IMR-90 (cell line): ENCODE results near the gene MAJIN. TPM values are rescaled to one million over a fixed set of nuclear protein-coding genes. Genes with fewer than 3 reads are reported as not detected.

ENCODE experiments used
- ATAC-seq: fragments of 200-7000 bp; cut with Tn5 transposase; 2 replicates; pipeline ENCODE4 v1.9.1; 2020; ENCODE audit warnings: low read depth, mild to moderate bottlenecking, moderate library complexity
- BruUV-seq: library from RNA; stranded (reverse); fragments of 400-500 nt; replicated peaks from 2 replicates; lab custom pipeline; 2021; lab: Mats Ljungman, UMichigan
- CTCF ChIA-PET: fragments of 300-600 bp; formaldehyde crosslinking; extraction: SDS; loops from one replicate; lab custom pipeline; 2021; ENCODE audit warnings: antibody characterized with exemption; lab: Yijun Ruan, JAX
- POLR2A ChIA-PET: fragments of 300-600 bp; sonication (Branson Sonifier 250); formaldehyde crosslinking; loops from one replicate; lab custom pipeline; 2022; ENCODE audit warnings: antibody characterized with exemption; ENCODE audit not compliant: unreplicated experiment; lab: Charles Lee
- DNase-seq: peaks from one replicate; pipeline ENCODE4 v3.0.0; 2013
- H2AFZ ChIP-seq: replicated peaks from 2 replicates; pipeline ENCODE3; 2013; ENCODE audit warnings: low read length, mild to moderate bottlenecking; ENCODE audit not compliant: poor library complexity
- H2AK5ac ChIP-seq: 2 replicates; pipeline ENCODE4 v1.6.1; 2013; ENCODE audit warnings: low read depth, low read length, inconsistent platforms
- H2AK9ac ChIP-seq: replicated peaks from 2 replicates; pipeline ENCODE3; 2013; ENCODE audit warnings: mild to moderate bottlenecking, low read depth, low read length, moderate library complexity; ENCODE audit not compliant: poor library complexity
- H2BK120ac ChIP-seq: 2 replicates; pipeline ENCODE4 v1.6.1; 2013; ENCODE audit warnings: low read depth, low read length, inconsistent platforms
- H2BK15ac ChIP-seq: 3 replicates; pipeline ENCODE4 v1.6.1; 2013; ENCODE audit warnings: low read depth, low read length, inconsistent platforms
- H2BK20ac ChIP-seq: 2 replicates; pipeline ENCODE4 v1.6.1; 2013; ENCODE audit warnings: low read depth, mild to moderate bottlenecking, inconsistent platforms, low read length, moderate library complexity
- H2BK5ac ChIP-seq: 2 replicates; pipeline ENCODE4 v1.6.1; 2013; ENCODE audit warnings: mild to moderate bottlenecking, low read depth, low read length, inconsistent platforms; ENCODE audit not compliant: poor library complexity, severe bottlenecking
- H3K14ac ChIP-seq: replicated peaks from 2 replicates; pipeline ENCODE4 v1.6.1; 2013; ENCODE audit warnings: low read depth, low read length, inconsistent platforms
- H3K18ac ChIP-seq: 2 replicates; pipeline ENCODE4 v1.6.1; 2013; ENCODE audit warnings: low read depth, low read length, control low read depth
- H3K23ac ChIP-seq: 2 replicates; pipeline ENCODE4 v1.6.1; 2013; ENCODE audit warnings: low read depth, low read length, inconsistent platforms
- H3K27ac ChIP-seq: 2 replicates; pipeline ENCODE4 v1.5.1; 2013; ENCODE audit warnings: mild to moderate bottlenecking, control low read depth, low read length; ENCODE audit not compliant: insufficient read depth
- H3K27me3 ChIP-seq: 2 replicates; pipeline ENCODE4 v1.6.1; 2013; ENCODE audit warnings: low read length; ENCODE audit not compliant: control insufficient read depth, insufficient read depth
- H3K36me3 ChIP-seq: 2 replicates; pipeline ENCODE4 v1.6.1; 2013; ENCODE audit warnings: low read length, mixed read lengths; ENCODE audit not compliant: control insufficient read depth, insufficient read depth
- H3K4ac ChIP-seq: 2 replicates; pipeline ENCODE4 v1.6.1; 2013; ENCODE audit warnings: low read depth, low read length, inconsistent platforms
- H3K4me1 ChIP-seq: 2 replicates; pipeline ENCODE4 v1.6.1; 2013; ENCODE audit warnings: low read length, mixed read lengths; ENCODE audit not compliant: control insufficient read depth, insufficient read depth
- H3K4me2 ChIP-seq: 2 replicates; pipeline ENCODE4 v1.6.1; 2013; ENCODE audit warnings: low read depth, mild to moderate bottlenecking, control low read depth, low read length, moderate library complexity
- H3K4me3 ChIP-seq: 2 replicates; pipeline ENCODE4 v1.5.1; 2013; ENCODE audit warnings: low read depth, mild to moderate bottlenecking, control low read depth, low read length, moderate library complexity; ENCODE audit not compliant: insufficient read depth
- H3K56ac ChIP-seq: 2 replicates; pipeline ENCODE4 v1.6.1; 2013; ENCODE audit warnings: low read length, inconsistent platforms; ENCODE audit not compliant: insufficient read depth; ENCODE audit errors: extremely low read depth
- H3K79me1 ChIP-seq, 2 experiments: 2 replicates each; pipeline ENCODE4 v1.6.1; 2013; ENCODE audit warnings: low read length in 2 of 2, inconsistent platforms in 1 of 2, low read depth in 1 of 2
- H3K9ac ChIP-seq: 2 replicates; pipeline ENCODE4 v1.6.1; 2013; ENCODE audit warnings: low read depth, low read length, control low read depth
- H3K9me1 ChIP-seq: 2 replicates; pipeline ENCODE4 v1.6.1; 2013; ENCODE audit warnings: low read length, inconsistent platforms; ENCODE audit not compliant: insufficient read depth
- H3K9me3 ChIP-seq: 2 replicates; pipeline ENCODE4 v1.6.1; 2013; ENCODE audit warnings: low read length; ENCODE audit not compliant: control insufficient read depth, insufficient read depth
- H4K20me1 ChIP-seq: 2 replicates; pipeline ENCODE4 v1.6.1; 2013; ENCODE audit warnings: low read length, inconsistent platforms; ENCODE audit not compliant: insufficient read depth
- H4K5ac ChIP-seq: 2 replicates; pipeline ENCODE4 v1.6.1; 2013; ENCODE audit warnings: mild to moderate bottlenecking, low read depth, low read length, control low read depth
- H4K8ac ChIP-seq, 2 experiments: 2 replicates each; pipeline ENCODE4 v1.6.1; 2013; ENCODE audit warnings: low read depth in 2 of 2, low read length in 2 of 2, control low read depth in 1 of 2, inconsistent platforms in 1 of 2
- H4K91ac ChIP-seq: 2 replicates; pipeline ENCODE4 v1.6.1; 2013; ENCODE audit warnings: low read depth, low read length, inconsistent platforms; ENCODE audit not compliant: insufficient read depth
- CHD1 ChIP-seq: IDR thresholded peaks from 2 replicates; pipeline ENCODE4 v1.6.1; 2012; ENCODE audit warnings: low read depth, low read length, improper control_type of control experiment
- WGBS, 2 experiments: methylation state at CpG; one replicate each; pipeline versions ENCODE4 v1.1.5 to v1.1.7; 2013; ENCODE audit warnings: missing lambda C conversion rate in 2 of 2; ENCODE audit not compliant: insufficient read length in 1 of 2; ENCODE audit errors: extremely low coverage in 2 of 2; 5-methylcytosine and 5-hydroxymethylcytosine counted together
- dilution Hi-C: fragments of 300-500 bp; cut with HindIII; formaldehyde crosslinking; loops from one replicate; pipeline ENCODE4 v1.14.3; 2018; ENCODE audit warnings: low sequenced_read_pairs; ENCODE audit not compliant: unreplicated experiment
- in situ Hi-C: fragments of 300-500 bp; cut with MboI; formaldehyde crosslinking; loops from 3 replicates; pipeline ENCODE4 v1.14.3; 2019; ENCODE audit warnings: low sequenced_read_pairs, inconsistent platforms, mixed read lengths
- intact Hi-C: fragments of 100-400 bp; cut with micrococcal nuclease; formaldehyde crosslinking; loops from 2 replicates; pipeline ENCODE4 v1.10.0; 2022
- polyA plus RNA-seq, 3 experiments: library from polyadenylated mRNA; depleted of rRNA; stranded (reverse); fragments of >200 nt; gene quantifications; 2 replicates each; pipeline ENCODE4 v1.2.3, GENCODE V29; 2012; ENCODE audit warnings: low replicate concordance in 1 of 3
- total RNA-seq: library from RNA; depleted of rRNA; stranded (reverse); fragments of >200 nt; gene quantifications from 2 replicates; pipeline ENCODE4 v1.2.3, GENCODE V29; 2012

Gene MAJIN
- total and polyA plus RNA-seq, 2 of the 4 experiments (the other 2 are of a cell fraction) = not detected

DNA sequence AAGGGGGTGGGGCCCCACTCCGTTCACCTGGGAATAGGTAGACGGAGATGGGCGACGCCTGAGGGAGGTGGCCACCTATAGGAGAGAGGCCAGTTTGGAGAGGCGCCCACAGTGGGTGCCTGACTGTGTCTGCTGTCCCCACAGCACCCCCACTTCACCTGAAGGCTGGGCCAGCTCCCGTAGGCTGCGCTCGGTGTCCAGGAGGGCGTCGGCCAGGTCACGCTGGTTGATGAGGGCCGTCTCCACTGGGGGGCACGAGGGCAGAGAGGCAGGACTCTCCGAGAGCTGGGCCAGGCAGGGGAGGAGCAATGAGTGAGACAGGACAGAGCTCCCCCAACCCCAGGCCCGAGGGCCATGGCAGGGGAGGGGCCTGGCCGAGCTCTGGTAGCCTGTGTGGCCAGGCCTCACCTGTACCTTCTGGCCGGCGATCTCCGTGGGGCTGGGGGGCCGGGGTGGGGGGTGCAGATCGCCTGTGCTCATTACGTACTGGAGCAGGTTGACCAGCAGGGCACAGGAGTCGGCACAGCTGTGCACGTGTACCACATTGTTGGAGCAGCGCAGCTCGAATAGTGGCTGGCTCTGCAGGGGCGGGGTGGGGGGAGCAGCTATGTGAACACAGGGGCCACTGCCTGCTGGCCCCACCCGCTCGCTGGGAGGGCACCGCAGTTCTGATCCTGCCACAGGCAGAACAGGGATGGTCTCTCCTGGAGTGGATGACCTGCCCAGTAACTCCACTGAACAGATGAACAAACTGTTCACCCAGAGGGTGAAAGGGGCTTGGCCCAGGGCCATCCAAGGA lies 69.6 kb downstream of the MAJIN start:
- Histone ChIP-seq H3K36me3 (peaks cover 71% of the 10 kb centered on the region), H3K4me1 (no peaks in the 10 kb centered on the region), H3K14ac (no peak overlapping the region), H4K5ac (no peak overlapping the region), H3K9ac (no peak overlapping the region), H2BK20ac (no peak overlapping the region), H4K20me1 (no peaks in the 10 kb centered on the region), H3K4me3 (no peak overlapping the region), H4K8ac (no peak overlapping the region), H4K91ac (no peak overlapping the region), H3K56ac (no peak overlapping the region), H2BK5ac (no peak overlapping the region), H3K27me3 (no peaks in the 10 kb centered on the region), H2BK15ac (no peak overlapping the region), H3K27ac (no peak overlapping the region), H3K18ac (no peak overlapping the region), H3K79me1 (no peaks in the 10 kb centered on the region), H2AK9ac (no peak overlapping the region), H3K4me2 (no peak overlapping the region), H3K9me3 (no peaks in the 10 kb centered on the region), H3K4ac (no peak overlapping the region), H3K23ac (no peak overlapping the region), H2AK5ac (no peak overlapping the region), H2BK120ac (no peak overlapping the region), H2AFZ (no peak overlapping the region), H3K9me1 (no peaks in the 10 kb centered on the region)
- BruUV-seq = no TSS peak
- POLR2A ChIA-PET = no interaction called here
- in situ Hi-C loops = no loop called here
- intact Hi-C loops = no loop called here
- DNase-seq (no peak), ATAC-seq (no peak)
- CTCF ChIA-PET = no interaction called here
- TF ChIP-seq CHD1 = no peak
- WGBS, 2 experiments = 77% methylated on average over 7 of the region's 30 CpGs; no CpG with 5 or more reads in 1 of the 2 experiments
- dilution Hi-C loops = no loop called here
